Measurements from ENCODE around the gene MOB3B.

DNA sequence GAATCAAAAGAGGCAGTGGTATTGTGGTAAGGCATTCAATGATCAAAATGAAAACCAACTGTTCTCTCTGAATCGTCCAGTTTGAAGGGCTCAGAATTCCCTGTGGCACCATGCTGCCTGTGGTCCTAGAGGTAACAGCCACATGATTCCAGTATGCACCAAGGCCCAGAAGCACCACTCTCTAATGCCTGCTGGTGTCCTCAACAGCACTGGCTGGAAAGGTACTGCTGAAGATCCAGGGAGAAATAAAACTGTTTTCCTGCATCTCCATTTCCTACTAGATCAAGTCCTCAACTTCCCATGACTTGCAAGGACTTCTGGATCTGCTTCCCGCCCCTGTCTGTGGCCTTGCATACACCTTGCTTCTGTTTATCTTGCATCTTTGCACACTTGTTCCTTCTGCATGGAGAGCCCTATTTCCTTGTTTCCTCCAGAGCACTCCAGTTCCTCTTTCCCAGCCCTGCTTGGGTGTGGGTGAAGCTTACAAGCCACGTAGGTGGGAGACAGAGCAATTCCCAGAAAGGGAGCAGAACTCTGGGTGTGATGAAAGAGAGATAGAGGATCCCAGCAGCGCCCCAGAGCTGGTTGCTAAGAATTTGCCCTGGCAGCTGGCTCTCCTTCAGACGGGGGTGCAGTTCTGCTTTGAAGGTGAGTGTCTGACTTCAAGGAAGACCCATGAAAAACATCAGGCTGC lies 191.6 kb downstream of the MOB3B start:
- TF ChIP-seq ELK4 (IDR thresholded peaks at IDR 0.05; ENCODE audit: borderline replicate concordance, low read depth, low read length) (no peak), ZBTB7A (tag by site-specific recombination; IDR thresholded peaks at IDR 0.05; ENCODE audit: low read depth) (no peak)
- TF ChIP-seq, protein P1, sequence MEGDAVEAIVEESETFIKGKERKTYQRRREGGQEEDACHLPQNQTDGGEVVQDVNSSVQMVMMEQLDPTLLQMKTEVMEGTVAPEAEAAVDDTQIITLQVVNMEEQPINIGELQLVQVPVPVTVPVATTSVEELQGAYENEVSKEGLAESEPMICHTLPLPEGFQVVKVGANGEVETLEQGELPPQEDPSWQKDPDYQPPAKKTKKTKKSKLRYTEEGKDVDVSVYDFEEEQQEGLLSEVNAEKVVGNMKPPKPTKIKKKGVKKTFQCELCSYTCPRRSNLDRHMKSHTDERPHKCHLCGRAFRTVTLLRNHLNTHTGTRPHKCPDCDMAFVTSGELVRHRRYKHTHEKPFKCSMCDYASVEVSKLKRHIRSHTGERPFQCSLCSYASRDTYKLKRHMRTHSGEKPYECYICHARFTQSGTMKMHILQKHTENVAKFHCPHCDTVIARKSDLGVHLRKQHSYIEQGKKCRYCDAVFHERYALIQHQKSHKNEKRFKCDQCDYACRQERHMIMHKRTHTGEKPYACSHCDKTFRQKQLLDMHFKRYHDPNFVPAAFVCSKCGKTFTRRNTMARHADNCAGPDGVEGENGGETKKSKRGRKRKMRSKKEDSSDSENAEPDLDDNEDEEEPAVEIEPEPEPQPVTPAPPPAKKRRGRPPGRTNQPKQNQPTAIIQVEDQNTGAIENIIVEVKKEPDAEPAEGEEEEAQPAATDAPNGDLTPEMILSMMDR (tag by site-specific recombination; IDR thresholded peaks at IDR 0.05), result no peak

Measured in HEK293 (cell line).